Adrenal gland (tissue), 12 donors: ENCODE measurements around the gene CCDC149. TPM values are rescaled to one million over a fixed set of nuclear protein-coding genes. Genes with fewer than 3 reads are reported as not detected.

ENCODE experiments used
- DNase-seq, 7 donors: peaks; one replicate each; pipeline ENCODE4 v3.0.0-alpha.2; 2019 to 2020
- H3K27ac ChIP-seq, 5 donors: fragments of 200-600 bp; sonication (generic) in 4 of 5; 1 replicate in 3 of 5; 2 replicates in 2 of 5; pipeline versions ENCODE4 v1.5.1 to v1.8.0; 2016 to 2020; ENCODE audit warnings: mild to moderate bottlenecking in 1 of 5
- H3K27me3 ChIP-seq: fragments of 200-600 bp; 2 replicates; pipeline ENCODE4 v1.8.0; 2021
- H3K36me3 ChIP-seq, 2 donors: fragments of 200-600 bp; replicated peaks in 1 of 2; 1 replicate in 1 of 2; 2 replicates in 1 of 2; pipeline versions ENCODE4 v1.5.1 to v1.8.0; 2018 to 2022
- H3K4me1 ChIP-seq, 2 donors: fragments of 200-600 bp; replicated peaks in 1 of 2; 1 replicate in 1 of 2; 2 replicates in 1 of 2; pipeline versions ENCODE4 v1.5.1 to v1.8.0; 2018 to 2021
- H3K4me3 ChIP-seq, 4 donors: fragments of 200-600 bp; sonication (generic) in 3 of 4; one replicate each; pipeline ENCODE4 v1.5.1; 2016 to 2018
- H3K9me3 ChIP-seq, 3 donors: fragments of 200-600 bp; sonication (generic) in 1 of 3; replicated peaks in 1 of 3; 1 replicate in 2 of 3; 2 replicates in 1 of 3; pipeline versions ENCODE4 v1.5.1 to v1.8.0; 2016 to 2021
- POLR2A ChIP-seq, 2 donors: fragments of 450-650 bp; IDR thresholded peaks; one replicate each; pipeline ENCODE4 v1.6.1; 2017; ENCODE audit warnings: antibody characterized with exemption in 2 of 2, mild to moderate bottlenecking in 2 of 2, moderate library complexity in 1 of 2
- WGBS, 4 donors: extraction: QIAGEN DNeasy Blood & Tissue Kit in 2 of 4; methylation state at CpG; one replicate each; pipeline versions ENCODE4 v1.1.5 to v1.1.7; 2013 to 2017; 5-methylcytosine and 5-hydroxymethylcytosine counted together
- intact Hi-C, 2 donors: fragments of 100-400 bp; cut with DNase I; formaldehyde crosslinking; loops; one replicate each; pipeline versions ENCODE4 v1.14.1 to v1.15.0; 2022 to 2023
- polyA plus RNA-seq, 3 donors: library from polyadenylated mRNA; stranded (reverse); fragments of 200-250 nt in 2 of 3; fragments of 350-450 nt in 1 of 3; fragmentation: Illumina TruSeq in 1 of 3; extraction: RNeasy Lipid Tissue Mini Kit (QIAGEN cat#74804) in 1 of 3; gene quantifications; one replicate each; pipeline ENCODE4 v1.2.3, GENCODE V29; 2013 to 2014
- small RNA-seq, 2 donors: library from RNA; depleted of rRNA; stranded (forward); fragments of <200 nt; gene quantifications; one replicate each; pipeline ENCODE3, GENCODE V24; 2016
- total RNA-seq, 9 donors: library from RNA; depleted of rRNA in 4 of 9; stranded (reverse); fragments of >200 nt in 4 of 9; fragments of 120-200 nt in 1 of 9; fragmentation: NEBNext Ultra II Directional in 1 of 9; extraction: Animal tissue kit (Norgen Biotek cat#: 25700) in 1 of 9; gene quantifications; one replicate each; pipeline versions ENCODE4 v1.1.0 to v1.2.4, GENCODE V29; 2013 to 2023
- TF ChIP-seq, protein P1 (sequence below), 6 experiments: fragments of 450-650 bp in 4 of 6; fragments of 200-600 bp in 2 of 6; sonication (generic) in 1 of 6; IDR thresholded peaks; 1 replicate in 5 of 6; 2 replicates in 1 of 6; pipeline versions ENCODE4 v1.5.1 to v1.8.0; 2016 to 2021; ENCODE audit warnings: antibody characterized with exemption in 6 of 6, mild to moderate bottlenecking in 2 of 6, moderate library complexity in 1 of 6
- donor health status: healthy with polysubstance abuse.
- donor health status: Bipolar disorder and iron deficiency.
- donor health status: DM: yes; HTN: yes; CAD: no.
- donor health status: DM: no; HTN: no; CAD: no.
- donor health status: DM: no; HTN: no; CAD: no.
- donor health status: DM: yes; HTN: yes; CAD: no.

Gene CCDC149
- total and polyA plus RNA-seq, 12 donors, result 3.6 to 13.0 (median 8.4) TPM

- no peak for TF ChIP-seq POLR2A (IDR thresholded peaks at IDR 0.05)
- TF ChIP-seq, protein P1, sequence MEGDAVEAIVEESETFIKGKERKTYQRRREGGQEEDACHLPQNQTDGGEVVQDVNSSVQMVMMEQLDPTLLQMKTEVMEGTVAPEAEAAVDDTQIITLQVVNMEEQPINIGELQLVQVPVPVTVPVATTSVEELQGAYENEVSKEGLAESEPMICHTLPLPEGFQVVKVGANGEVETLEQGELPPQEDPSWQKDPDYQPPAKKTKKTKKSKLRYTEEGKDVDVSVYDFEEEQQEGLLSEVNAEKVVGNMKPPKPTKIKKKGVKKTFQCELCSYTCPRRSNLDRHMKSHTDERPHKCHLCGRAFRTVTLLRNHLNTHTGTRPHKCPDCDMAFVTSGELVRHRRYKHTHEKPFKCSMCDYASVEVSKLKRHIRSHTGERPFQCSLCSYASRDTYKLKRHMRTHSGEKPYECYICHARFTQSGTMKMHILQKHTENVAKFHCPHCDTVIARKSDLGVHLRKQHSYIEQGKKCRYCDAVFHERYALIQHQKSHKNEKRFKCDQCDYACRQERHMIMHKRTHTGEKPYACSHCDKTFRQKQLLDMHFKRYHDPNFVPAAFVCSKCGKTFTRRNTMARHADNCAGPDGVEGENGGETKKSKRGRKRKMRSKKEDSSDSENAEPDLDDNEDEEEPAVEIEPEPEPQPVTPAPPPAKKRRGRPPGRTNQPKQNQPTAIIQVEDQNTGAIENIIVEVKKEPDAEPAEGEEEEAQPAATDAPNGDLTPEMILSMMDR (IDR thresholded peaks at IDR 0.05), result no peak
- WGBS, 4 donors, result 70 to 83% (median 78%) methylated on average over 4 of the region's 4 CpGs
- no peak overlapping the region for H3K4me3 ChIP-seq
- H3K27ac ChIP-seq, result no peak overlapping the region
- no peaks in the 10 kb centered on the region for H3K27me3 ChIP-seq
- DNase-seq, result no peak
- H3K36me3 ChIP-seq, result no peaks in the 10 kb centered on the region
- intact Hi-C loops, result no loop called here
- H3K9me3 ChIP-seq, result no peaks in the 10 kb centered on the region
- H3K4me1 ChIP-seq, result no peaks in the 10 kb centered on the region
Measured at GRCh38 chr4:24765376-24765988, 147.4 kb downstream of the CCDC149 start.

- TF ChIP-seq POLR2A (IDR thresholded peaks at IDR 0.05), result no peak
- TF ChIP-seq, protein P1 (IDR thresholded peaks at IDR 0.05), result no peak
- H3K27ac ChIP-seq, result no peak overlapping the region
- H3K9me3 ChIP-seq, result no peaks in the 10 kb centered on the region
- 77 to 85% (median 80%) methylated on average over 3 of the region's 3 CpGs for WGBS, 4 donors
- no peak overlapping the region for H3K4me3 ChIP-seq
- no peaks in the 10 kb centered on the region for H3K27me3 ChIP-seq
- no peak for DNase-seq
- no peaks in the 10 kb centered on the region for H3K36me3 ChIP-seq
- intact Hi-C loops, result no loop called here
- no peaks in the 10 kb centered on the region for H3K4me1 ChIP-seq
Measured at GRCh38 chr4:24764345-24764744, 148.5 kb downstream of the CCDC149 start.

- TF ChIP-seq, protein P1 (IDR thresholded peaks at IDR 0.05), result no peak
- TF ChIP-seq POLR2A (IDR thresholded peaks at IDR 0.05), result no peak
- WGBS, 4 donors, result 48 to 53% (median 52%) methylated on average over 5 of the region's 5 CpGs
- Histone ChIP-seq H3K4me3 (no peak overlapping the region), H3K27ac (no peak overlapping the region), H3K4me1 (no peaks in the 10 kb centered on the region), H3K27me3 (no peaks in the 10 kb centered on the region), H3K9me3 (no peaks in the 10 kb centered on the region), H3K36me3 (no peaks in the 10 kb centered on the region)
- no peak for DNase-seq
- intact Hi-C loops, result no loop called here
Measured at GRCh38 chr4:24763631-24764297, 149.1 kb downstream of the CCDC149 start.

Small RNA genes lying within 50 kb of the gene (small RNA-seq; reads per million reads assigned to genes)
- gene AC006390.1, result 0 reads per million in 2 donors

Other genes starting within 250 kb of the CCDC149 start
- gene SOD3, start 117.5 kb downstream of the CCDC149 start, total RNA-seq, result 10 to 100 TPM in 7 of 9 donors, 1 to 10 TPM in 1, under 1 TPM in 1; 0.39 to 55.6 (median 23.1) TPM
- gene SOD3, start 117.5 kb downstream of the CCDC149 start, polyA plus RNA-seq, result 10 to 100 TPM in 1 of 3 donors, 1 to 10 TPM in 2; 7.5 to 25.3 (median 9.7) TPM
- 1 to 10 TPM in 7 of 9 donors, under 1 TPM in 2; 0.06 to 4.9 (median 2.7) TPM for gene LGI2, start 117.9 kb upstream of the CCDC149 start, total RNA-seq
- 1 to 10 TPM in 1 of 3 donors, under 1 TPM in 2; 0.24 to 1.7 (median 0.44) TPM for gene LGI2, start 117.9 kb upstream of the CCDC149 start, polyA plus RNA-seq
- gene SEPSECS, start 247.4 kb upstream of the CCDC149 start, total RNA-seq, result 10 to 100 TPM in 4 of 9 donors, 1 to 10 TPM in 5; 6.0 to 38.6 (median 7.9) TPM
- 1 to 10 TPM; 5.8 to 9.4 (median 6.4) TPM for gene SEPSECS, start 247.4 kb upstream of the CCDC149 start, polyA plus RNA-seq